Prostate gland (tissue), 2 donors: Measurements from ENCODE around the gene CCDC69.

Experiments used
- CTCF ChIP-seq, 4 experiments: fragments of 200-600 bp in 2 of 4; fragments of 450-650 bp in 2 of 4; sonication (generic) in 2 of 4; IDR thresholded peaks; 1 replicate in 3 of 4; 2 replicates in 1 of 4; pipeline ENCODE4 v1.5.1; 2016 to 2019; ENCODE audit warnings: antibody characterized with exemption in 4 of 4, mild to moderate bottlenecking in 2 of 4, moderate library complexity in 2 of 4
- POLR2AphosphoS5 ChIP-seq: sonication (generic); formaldehyde crosslinking; IDR thresholded peaks from one replicate; pipeline ENCODE4 v1.6.1; 2017; ENCODE audit warnings: antibody characterized with exemption

- TF ChIP-seq CTCF (IDR thresholded peaks at IDR 0.05), result no peak
- TF ChIP-seq POLR2AphosphoS5, result no peak
These were observed 37.4 kb downstream of the CCDC69 start for GRCh38 chr5:151186538-151186937.
